Subcutaneous abdominal adipose tissue (tissue), 5 donors: Measurements from ENCODE around the gene CBL.
A peak's percentile ranks its signal among the peaks of the same experiment; 100 is the strongest.

Source experiments
- H3K27ac ChIP-seq: one replicate; pipeline ENCODE4 v1.7.0; 2013; ENCODE audit warnings: low read depth, mild to moderate bottlenecking, inconsistent platforms, low read length, moderate library complexity
- H3K27me3 ChIP-seq, 5 donors: one replicate each; pipeline ENCODE4 v1.7.0; 2013; ENCODE audit warnings: low read length in 5 of 5, inconsistent platforms in 1 of 5; ENCODE audit not compliant: control insufficient read depth in 5 of 5, insufficient read depth in 4 of 5
- H3K36me3 ChIP-seq, 5 donors: one replicate each; pipeline ENCODE4 v1.7.0; 2013; ENCODE audit warnings: low read length in 5 of 5; ENCODE audit not compliant: control insufficient read depth in 5 of 5, insufficient read depth in 5 of 5
- H3K4me1 ChIP-seq, 5 donors: one replicate each; pipeline ENCODE4 v1.7.0; 2013; ENCODE audit warnings: low read length in 5 of 5, mild to moderate bottlenecking in 3 of 5, moderate library complexity in 1 of 5; ENCODE audit not compliant: control insufficient read depth in 5 of 5, insufficient read depth in 5 of 5
- H3K4me3 ChIP-seq, 5 donors: one replicate each; pipeline ENCODE4 v1.7.0; 2013; ENCODE audit warnings: low read length in 5 of 5, low read depth in 1 of 5
- H3K9ac ChIP-seq, 5 donors: one replicate each; pipeline ENCODE4 v1.7.0; 2013; ENCODE audit warnings: low read length in 5 of 5, mild to moderate bottlenecking in 4 of 5, moderate library complexity in 3 of 5
- H3K9me3 ChIP-seq, 5 donors: one replicate each; pipeline ENCODE4 v1.7.0; 2013; ENCODE audit warnings: low read length in 5 of 5; ENCODE audit not compliant: control insufficient read depth in 5 of 5
- donor health status: healthy.
- donor health status: healthy.
- donor health status: healthy.
- donor health status: healthy.
- donor health status: healthy.

Gene CBL

DNA sequence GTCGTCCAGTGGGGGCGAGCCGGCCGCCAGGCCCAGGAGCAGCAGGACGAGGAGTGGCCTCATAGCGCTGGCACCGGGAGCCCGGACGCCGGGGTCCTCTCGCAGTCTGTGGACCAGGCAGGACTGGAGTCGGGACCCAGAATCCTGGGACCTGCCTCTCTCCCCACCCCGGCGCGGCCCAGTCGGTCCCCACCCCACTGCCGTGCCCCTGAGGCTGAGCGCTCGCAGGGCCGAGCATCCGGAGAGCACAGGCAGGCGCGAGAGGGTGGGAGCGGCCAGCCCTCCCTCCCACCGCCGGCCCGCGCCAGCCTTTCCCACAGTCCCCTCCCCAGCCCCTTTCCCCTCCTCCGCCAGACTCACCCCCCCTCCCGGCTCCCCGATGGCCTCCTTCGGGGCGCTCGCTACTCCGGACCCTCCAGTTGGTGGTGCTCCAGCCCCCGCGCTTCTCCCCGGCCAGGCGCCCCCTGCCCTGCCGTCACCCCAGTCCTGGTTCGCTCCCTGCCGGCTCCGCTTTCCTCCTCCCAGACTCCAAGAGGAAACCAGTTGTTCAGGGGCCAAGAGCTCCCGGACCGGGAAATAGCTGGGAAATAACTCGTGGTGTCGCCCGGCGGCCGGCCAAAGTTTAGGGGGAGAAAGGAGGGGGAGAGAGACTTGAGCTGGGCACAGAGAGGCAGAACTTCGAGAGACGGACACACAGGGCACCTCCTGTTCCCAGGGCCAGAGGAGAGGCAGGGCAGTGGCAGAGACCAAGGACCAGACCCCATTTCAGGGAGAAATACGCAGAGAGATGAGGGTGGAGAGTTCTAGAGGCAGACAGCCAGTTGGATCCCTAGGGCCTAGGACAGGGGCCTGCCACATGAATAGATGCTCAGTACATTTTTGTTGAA is 134.4 kb downstream of the CBL start, which contains the start of gene C1QTNF5:
Gene C1QTNF5 (minus strand): TSS at position 549 of the 887 bp plus-strand sequence. CDS start 486 bp downstream, at position 63.
- Histone ChIP-seq H3K27me3 (peaks cover 0 to 3% (median 0%) of the 10 kb centered on the region in 5 donors), H3K27ac (peak within 1 kb of the TSS; percentile 87), H3K4me3 (peak within 1 kb of the TSS; percentile 64 to 76 (median 72)), H3K9me3 (no peaks in the 10 kb centered on the region), H3K9ac (peak within 1 kb of the TSS in 4 of 5 donors; percentile 64 to 76 (median 67)), H3K4me1 (peaks cover 8 to 61% (median 56%) of the 10 kb centered on the region in 5 donors), H3K36me3 (peaks cover 0 to 14% (median 7%) of the 10 kb centered on the region in 5 donors)

DNA sequence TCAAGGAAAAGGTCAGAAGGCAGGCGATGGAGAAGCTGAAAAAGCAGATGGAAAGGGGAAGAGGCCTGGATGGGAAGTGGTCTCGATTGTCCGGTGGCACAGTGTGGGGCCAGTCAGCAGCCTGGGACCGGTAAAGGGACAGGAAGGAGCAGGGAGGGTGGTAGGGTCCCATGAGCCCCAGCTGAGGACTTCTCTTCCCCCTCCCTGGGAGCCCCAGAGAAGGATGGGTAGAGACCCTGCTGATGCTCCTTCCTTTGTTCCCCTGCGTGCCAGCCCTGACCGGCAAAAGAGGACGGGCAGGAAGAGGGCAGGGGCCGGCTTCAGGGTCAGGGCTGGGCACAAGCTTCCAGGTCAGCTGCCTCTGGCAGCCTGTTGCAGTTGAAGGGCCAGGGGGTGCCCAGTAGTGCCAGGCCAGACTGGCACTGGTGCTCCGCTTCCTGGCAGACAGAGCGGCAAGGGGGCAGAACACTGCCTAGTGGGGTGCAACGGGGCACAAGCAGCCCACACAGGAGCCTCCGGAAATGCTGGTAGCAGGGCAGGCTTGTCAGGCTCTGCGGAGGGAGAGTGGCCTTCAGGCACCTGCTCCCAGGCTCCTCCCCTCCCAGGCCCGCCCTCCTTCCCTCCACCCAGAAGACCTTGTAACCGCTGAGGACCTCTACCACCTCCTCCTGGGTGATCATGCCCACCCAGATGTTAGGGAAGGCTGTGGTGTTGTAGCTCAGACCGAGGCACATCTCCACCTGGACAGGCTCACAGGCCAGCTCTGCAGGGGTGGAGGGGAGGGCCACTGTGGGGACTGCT is 135.3 kb downstream of the CBL start:
- no peaks in the 10 kb centered on the region for H3K9me3 ChIP-seq
- peak overlapping the region in 4 of 5 donors; percentile 33 to 76 (median 58) for H3K9ac ChIP-seq
- H3K27ac ChIP-seq = peak overlapping the region; percentile 87
- H3K4me1 ChIP-seq = peaks cover 8 to 58% (median 50%) of the 10 kb centered on the region in 5 donors
- peak overlapping the region; percentile 49 to 76 (median 65) for H3K4me3 ChIP-seq
- H3K36me3 ChIP-seq = peaks cover 0 to 9% (median 3%) of the 10 kb centered on the region in 5 donors
- H3K27me3 ChIP-seq = peaks cover 0 to 3% (median 0%) of the 10 kb centered on the region in 5 donors

DNA sequence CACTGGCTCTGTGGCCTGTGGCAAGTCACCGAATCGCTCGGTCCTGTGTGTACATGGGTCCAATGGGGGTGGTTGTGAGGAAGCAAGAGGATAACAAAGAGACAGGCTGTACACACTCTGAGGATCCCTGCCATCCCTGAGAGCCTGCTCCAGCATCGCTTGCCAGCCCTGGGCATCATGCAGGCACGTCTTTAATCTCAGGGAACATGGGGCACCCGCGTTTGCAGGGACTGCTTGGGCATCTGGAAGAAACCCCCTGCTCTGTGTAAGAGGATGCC is 135.8 kb downstream of the CBL start:
- Histone ChIP-seq H3K36me3 (peaks cover 0 to 4% (median 0%) of the 10 kb centered on the region in 5 donors), H3K9me3 (no peaks in the 10 kb centered on the region), H3K4me3 (no peak overlapping the region), H3K27ac (no peak overlapping the region), H3K27me3 (peaks cover 0 to 3% (median 0%) of the 10 kb centered on the region in 5 donors), H3K4me1 (peaks cover 8 to 63% (median 56%) of the 10 kb centered on the region in 5 donors), H3K9ac (no peak overlapping the region)

DNA sequence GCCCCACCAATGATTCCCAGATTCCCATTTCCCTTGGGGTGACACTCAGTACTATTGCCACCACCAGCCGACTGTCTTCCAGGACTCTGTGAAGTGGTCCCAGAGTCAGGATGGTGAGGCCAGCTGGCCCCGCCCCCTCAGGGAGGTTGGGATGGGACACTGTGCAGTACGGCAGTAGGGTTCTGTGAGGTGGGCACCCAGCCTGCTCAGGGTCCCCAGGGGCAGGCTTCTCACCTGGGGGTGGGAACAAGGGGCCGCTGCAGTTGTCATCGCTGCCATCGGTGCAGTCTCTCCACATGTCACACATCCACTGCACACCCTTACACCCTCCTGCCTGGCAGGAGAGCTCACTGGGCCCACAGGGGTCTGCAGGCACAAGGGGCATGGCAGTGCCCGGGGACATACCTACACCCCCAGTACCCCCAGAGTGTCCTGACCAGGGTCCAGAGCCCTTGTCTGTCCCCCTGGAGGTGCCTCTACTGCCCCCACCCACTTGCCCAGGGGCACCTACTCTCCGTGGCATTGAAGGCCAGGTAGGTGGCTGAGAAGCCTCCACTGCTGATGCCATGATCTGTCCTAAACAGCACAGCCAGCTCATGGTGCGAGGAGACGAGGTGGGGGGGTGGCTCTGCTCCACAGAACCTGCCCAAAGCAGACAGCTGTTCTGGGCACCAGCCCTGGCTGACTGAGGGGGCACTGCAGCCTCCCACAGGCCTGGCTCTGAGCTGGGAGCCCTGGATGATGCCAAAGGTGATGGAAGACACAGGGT is 136.4 kb downstream of the CBL start:
- H3K4me1 ChIP-seq = peaks cover 8 to 68% (median 55%) of the 10 kb centered on the region in 5 donors
- H3K4me3 ChIP-seq = no peak overlapping the region
- H3K9me3 ChIP-seq = no peaks in the 10 kb centered on the region
- H3K9ac ChIP-seq = no peak overlapping the region
- H3K27me3 ChIP-seq = peaks cover 0 to 3% (median 0%) of the 10 kb centered on the region in 5 donors
- H3K36me3 ChIP-seq = no peaks in the 10 kb centered on the region
- H3K27ac ChIP-seq = no peak overlapping the region

DNA sequence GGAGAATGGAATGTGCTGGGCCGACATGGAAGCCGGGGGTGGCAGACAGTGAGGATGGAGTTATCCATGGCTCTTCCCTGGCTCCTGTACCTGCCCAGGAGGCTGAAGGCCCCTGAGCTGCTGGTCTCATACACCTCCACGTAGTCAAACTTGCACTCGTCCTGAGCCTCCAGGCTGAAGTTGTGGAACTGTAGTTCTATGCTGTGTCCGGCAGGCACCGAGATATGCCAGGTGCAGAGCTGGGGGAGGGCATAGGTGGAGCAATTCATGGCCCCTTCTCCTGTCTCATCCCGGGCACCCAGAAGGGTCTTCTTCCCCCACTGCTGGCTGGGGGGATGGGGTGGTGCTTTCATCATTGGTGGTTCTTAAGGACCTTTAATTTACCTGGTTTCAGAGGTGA is 137.6 kb downstream of the CBL start:
- Histone ChIP-seq H3K27me3 (peaks cover 0 to 3% (median 0%) of the 10 kb centered on the region in 5 donors), H3K4me3 (no peak overlapping the region), H3K9me3 (no peaks in the 10 kb centered on the region), H3K4me1 (peaks cover 8 to 58% (median 46%) of the 10 kb centered on the region in 5 donors), H3K36me3 (no peaks in the 10 kb centered on the region), H3K9ac (no peak overlapping the region), H3K27ac (no peak overlapping the region)

DNA sequence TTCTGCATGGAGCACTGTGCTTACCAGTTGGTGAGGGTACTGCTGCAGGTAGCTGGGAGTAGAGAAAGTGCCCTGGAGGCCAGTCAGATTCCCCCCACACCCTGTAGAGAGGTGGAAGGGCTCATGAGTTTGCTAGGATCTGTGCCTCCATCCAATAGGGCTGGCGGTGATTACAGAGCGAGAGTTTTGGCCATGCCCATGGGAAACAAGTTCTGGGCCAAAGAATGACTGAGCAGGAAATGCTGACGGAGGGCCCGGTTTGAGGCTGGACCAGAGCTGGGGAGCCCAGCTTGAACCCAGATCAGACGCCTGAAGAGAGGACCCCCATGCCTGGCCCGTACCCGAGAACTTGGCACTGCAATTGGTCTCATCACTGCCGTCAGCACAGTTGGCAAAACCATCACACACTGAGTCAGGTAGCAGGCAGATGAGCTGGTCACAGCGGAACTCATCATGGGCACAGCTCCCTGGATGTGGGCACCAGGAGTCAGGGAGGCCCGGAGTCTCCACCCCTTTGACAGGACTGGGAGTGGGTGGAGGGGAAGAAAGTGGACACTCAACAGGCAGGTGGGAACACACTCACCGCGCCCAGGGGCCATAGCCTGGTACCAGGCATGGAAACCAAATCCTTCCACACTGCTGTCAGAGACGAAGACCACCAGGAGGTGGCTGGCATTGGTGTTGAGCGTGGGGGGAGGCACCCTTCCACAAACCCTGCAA is 138.3 kb downstream of the CBL start:
- H3K4me3 ChIP-seq = no peak overlapping the region
- H3K9ac ChIP-seq = no peak overlapping the region
- H3K27me3 ChIP-seq = no peaks in the 10 kb centered on the region
- H3K9me3 ChIP-seq = no peaks in the 10 kb centered on the region
- no peak overlapping the region for H3K27ac ChIP-seq
- H3K4me1 ChIP-seq = peaks cover 8 to 51% (median 39%) of the 10 kb centered on the region in 5 donors
- H3K36me3 ChIP-seq = no peaks in the 10 kb centered on the region

DNA sequence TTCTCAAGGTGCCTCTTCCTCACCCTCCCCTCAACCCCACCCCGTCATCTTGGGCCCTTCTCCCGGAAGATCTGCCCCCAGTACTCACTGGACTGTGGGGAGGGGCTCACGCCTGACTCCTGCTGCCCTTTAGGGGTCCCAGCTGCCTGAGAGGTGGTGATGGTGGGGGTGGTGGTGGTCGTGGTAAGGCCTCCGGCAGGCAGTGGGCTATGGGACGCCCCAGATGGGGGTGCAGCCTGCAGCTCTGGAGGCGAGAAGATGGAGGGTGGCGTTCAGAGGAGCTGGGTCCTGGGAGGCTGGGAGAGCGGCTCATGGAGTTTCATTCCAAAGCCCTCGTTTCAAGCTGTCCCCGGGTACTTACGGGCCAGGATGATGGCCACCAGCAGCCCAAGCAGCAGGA is 139.5 kb downstream of the CBL start:
- H3K36me3 ChIP-seq = no peaks in the 10 kb centered on the region
- peaks cover 8 to 44% (median 33%) of the 10 kb centered on the region in 5 donors for H3K4me1 ChIP-seq
- H3K4me3 ChIP-seq = no peak overlapping the region
- H3K9me3 ChIP-seq = no peaks in the 10 kb centered on the region
- H3K9ac ChIP-seq = no peak overlapping the region
- no peaks in the 10 kb centered on the region for H3K27me3 ChIP-seq
- no peak overlapping the region for H3K27ac ChIP-seq

DNA sequence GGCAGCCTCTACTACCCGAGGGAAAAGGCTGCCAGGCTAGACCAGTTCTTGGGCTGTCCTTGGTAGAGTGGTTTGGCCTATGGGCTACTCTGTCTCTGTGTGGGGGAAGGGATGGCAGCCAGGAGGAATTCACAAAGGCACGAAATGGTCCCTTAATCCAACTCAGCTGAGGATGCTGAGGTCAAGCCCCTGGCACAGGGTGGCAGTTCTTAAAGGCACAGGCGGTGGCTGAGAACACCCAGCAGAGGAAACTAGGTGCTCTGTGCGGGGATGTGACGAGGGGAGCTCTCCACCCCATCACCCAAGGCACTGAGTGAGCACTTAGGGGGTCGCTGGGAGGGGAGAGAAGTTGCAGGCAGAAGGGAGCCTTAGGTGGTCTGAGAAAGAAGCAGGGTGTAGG is 140.5 kb downstream of the CBL start, which contains the start of gene MFRP:
Gene MFRP (minus strand): TSS at position 101 of the 400 bp plus-strand sequence. CDS start 192 bp downstream, outside the sequence.
- peak within 1 kb of the TSS; percentile 43 for H3K27ac ChIP-seq
- H3K36me3 ChIP-seq = no peaks in the 10 kb centered on the region

DNA sequence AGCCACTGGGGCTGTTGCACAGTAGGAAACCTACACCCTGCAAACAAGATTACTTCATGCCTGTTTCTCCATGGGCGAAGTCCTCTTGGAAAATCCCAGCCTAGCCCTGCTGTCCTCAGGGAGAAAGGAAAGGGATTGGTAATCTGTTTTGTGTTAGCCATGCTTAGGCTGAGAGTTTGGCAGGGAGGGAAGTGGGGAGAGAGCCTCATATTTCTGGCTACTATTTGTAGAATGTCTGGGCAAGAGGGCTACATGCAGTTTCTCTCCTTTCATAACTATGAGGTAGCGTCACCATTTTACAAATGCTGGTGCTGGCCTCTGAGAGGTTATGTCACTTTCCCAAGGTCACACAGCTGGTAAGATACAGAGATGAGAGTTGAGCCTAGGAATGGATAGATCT is 141.1 kb downstream of the CBL start:
- H3K27ac ChIP-seq = peak overlapping the region; percentile 43
- no peak overlapping the region for H3K9ac ChIP-seq
- no peaks in the 10 kb centered on the region for H3K9me3 ChIP-seq
- H3K4me3 ChIP-seq = no peak overlapping the region
- H3K36me3 ChIP-seq = no peaks in the 10 kb centered on the region
- H3K27me3 ChIP-seq = no peaks in the 10 kb centered on the region
- peaks cover 4 to 28% (median 23%) of the 10 kb centered on the region in 5 donors for H3K4me1 ChIP-seq

More for the DNA sequence above, 140.5 kb downstream of the CBL start, which contains the start of gene MFRP:
- peaks cover 4 to 34% (median 24%) of the 10 kb centered on the region in 5 donors for H3K4me1 ChIP-seq
- H3K9me3 ChIP-seq = no peaks in the 10 kb centered on the region
- no peaks in the 10 kb centered on the region for H3K27me3 ChIP-seq
- no peak within 1 kb of the TSS for H3K9ac ChIP-seq
- H3K4me3 ChIP-seq = no peak within 1 kb of the TSS
